H9 (cell line): ENCODE results near the gene KANSL1. TPM values are rescaled to one million over a fixed set of nuclear protein-coding genes. Genes with fewer than 3 reads are reported as not detected.

Source experiments
- DNase-seq: peaks from one replicate; pipeline ENCODE4 v3.0.0-alpha.2; 2017
- H2AFZ ChIP-seq: one replicate; pipeline ENCODE4 v1.6.1; 2013; ENCODE audit warnings: mild to moderate bottlenecking, low read length, control low read depth, moderate library complexity
- H2AK5ac ChIP-seq: 2 replicates; pipeline ENCODE4 v1.6.1; 2013; ENCODE audit warnings: low read length, control low read depth, mixed read lengths; ENCODE audit not compliant: insufficient read length
- H2BK120ac ChIP-seq: one replicate; pipeline ENCODE4 v1.6.1; 2013; ENCODE audit warnings: low read depth, mild to moderate bottlenecking, low read length, control low read depth, inconsistent platforms; ENCODE audit not compliant: poor library complexity, severe bottlenecking
- H2BK12ac ChIP-seq: 2 replicates; pipeline ENCODE4 v1.6.1; 2013; ENCODE audit warnings: low read length, control low read depth, mixed read lengths, low read depth; ENCODE audit not compliant: insufficient read length
- H2BK15ac ChIP-seq: 2 replicates; pipeline ENCODE4 v1.6.1; 2013; ENCODE audit warnings: low read depth, low read length, control low read depth
- H2BK20ac ChIP-seq: one replicate; pipeline ENCODE4 v1.6.1; 2013; ENCODE audit warnings: low read depth, mild to moderate bottlenecking, low read length, control low read depth, inconsistent platforms; ENCODE audit not compliant: poor library complexity, severe bottlenecking
- H2BK5ac ChIP-seq: 2 replicates; pipeline ENCODE4 v1.6.1; 2013; ENCODE audit warnings: low read length, control low read depth, mixed read lengths; ENCODE audit not compliant: insufficient read length
- H3K14ac ChIP-seq: 2 replicates; pipeline ENCODE4 v1.6.1; 2013; ENCODE audit warnings: low read length, control low read depth; ENCODE audit not compliant: insufficient read depth
- H3K18ac ChIP-seq: 2 replicates; pipeline ENCODE4 v1.6.1; 2013; ENCODE audit warnings: low read depth, mild to moderate bottlenecking, mixed read lengths, low read length, control low read depth; ENCODE audit not compliant: insufficient read length
- H3K23ac ChIP-seq: 2 replicates; pipeline ENCODE4 v1.6.1; 2013; ENCODE audit warnings: low read length, control low read depth, mixed read lengths, low read depth; ENCODE audit not compliant: insufficient read length
- H3K23me2 ChIP-seq: 2 replicates; pipeline ENCODE4 v1.6.1; 2013; ENCODE audit warnings: low read depth, mild to moderate bottlenecking, mixed read lengths, low read length, control low read depth; ENCODE audit not compliant: insufficient read length, poor library complexity, severe bottlenecking
- H3K27ac ChIP-seq: 2 replicates; pipeline ENCODE4 v1.5.1; 2013; ENCODE audit warnings: low read length, control low read depth, mixed read lengths, low read depth; ENCODE audit not compliant: insufficient read length
- H3K27me3 ChIP-seq: 2 replicates; pipeline ENCODE4 v1.6.1; 2013; ENCODE audit warnings: low read length, control low read depth, inconsistent platforms; ENCODE audit not compliant: insufficient read depth
- H3K4ac ChIP-seq: 2 replicates; pipeline ENCODE4 v1.6.1; 2013; ENCODE audit warnings: low read depth, mild to moderate bottlenecking, control low read depth, inconsistent platforms, low read length, moderate library complexity
- H3K4me1 ChIP-seq: 2 replicates; pipeline ENCODE4 v1.6.1; 2013; ENCODE audit warnings: low read length, control low read depth, inconsistent platforms; ENCODE audit not compliant: insufficient read depth
- H3K4me2 ChIP-seq: 2 replicates; pipeline ENCODE4 v1.6.1; 2013; ENCODE audit warnings: low read length, control low read depth, mixed read lengths; ENCODE audit not compliant: insufficient read length, insufficient read depth
- H3K56ac ChIP-seq: 2 replicates; pipeline ENCODE4 v1.6.1; 2013; ENCODE audit warnings: low read depth, mild to moderate bottlenecking, mixed read lengths, low read length, control low read depth; ENCODE audit not compliant: insufficient read length
- H3K79me1 ChIP-seq: 2 replicates; pipeline ENCODE4 v1.6.1; 2013; ENCODE audit warnings: low read depth, mild to moderate bottlenecking, moderate library complexity, low read length, control low read depth, inconsistent platforms; ENCODE audit not compliant: insufficient read depth, poor library complexity, severe bottlenecking
- H3K79me2 ChIP-seq: 2 replicates; pipeline ENCODE4 v1.6.1; 2013; ENCODE audit warnings: low read length, control low read depth, inconsistent platforms; ENCODE audit not compliant: insufficient read depth
- H3K9ac ChIP-seq: 2 replicates; pipeline ENCODE4 v1.6.1; 2013; ENCODE audit warnings: low read length, control low read depth, mixed read lengths; ENCODE audit not compliant: insufficient read length; ENCODE audit errors: extremely low read depth
- H3K9me3 ChIP-seq: one replicate; pipeline ENCODE4 v1.6.1; 2013; ENCODE audit warnings: low read depth, low read length, inconsistent platforms; ENCODE audit not compliant: control insufficient read depth
- H3T11ph ChIP-seq: one replicate; pipeline ENCODE4 v1.6.1; 2013; ENCODE audit warnings: mild to moderate bottlenecking, low read length, control low read depth, inconsistent platforms
- H4K20me1 ChIP-seq: one replicate; pipeline ENCODE4 v1.6.1; 2013; ENCODE audit not compliant: control insufficient read depth, insufficient read length, insufficient read depth
- H4K5ac ChIP-seq: 2 replicates; pipeline ENCODE4 v1.6.1; 2013; ENCODE audit warnings: low read depth, mild to moderate bottlenecking, mixed read lengths, low read length, control low read depth; ENCODE audit not compliant: insufficient read length
- H4K8ac ChIP-seq: replicated peaks from 2 replicates; pipeline ENCODE4 v1.6.1; 2013; ENCODE audit warnings: low read length, control low read depth, mixed read lengths, low read depth; ENCODE audit not compliant: insufficient read length
- H4K91ac ChIP-seq: 2 replicates; pipeline ENCODE4 v1.6.1; 2013; ENCODE audit warnings: low read depth, mild to moderate bottlenecking, moderate library complexity, mixed read lengths, low read length, control low read depth; ENCODE audit not compliant: insufficient read length
- H3K27ac Mint-ChIP-seq, 3 experiments: 2 replicates in 2 of 3; 3 replicates in 1 of 3; pipeline ENCODE4 v1.8.0; 2020 to 2021; ENCODE audit warnings: mixed read lengths in 3 of 3, mild to moderate bottlenecking in 1 of 3, moderate library complexity in 1 of 3
- H3K27me3 Mint-ChIP-seq: 2 replicates; pipeline ENCODE4 v1.8.0; 2021; ENCODE audit warnings: low read depth, mild to moderate bottlenecking, moderate library complexity, mixed read lengths
- H3K36me3 Mint-ChIP-seq, 3 experiments: 2 replicates in 2 of 3; 3 replicates in 1 of 3; pipeline ENCODE4 v1.8.0; 2020 to 2021; ENCODE audit warnings: low read depth in 3 of 3, mixed read lengths in 3 of 3; ENCODE audit not compliant: insufficient read depth in 1 of 3
- H3K4me1 Mint-ChIP-seq, 2 experiments: 2 replicates each; pipeline ENCODE4 v1.8.0; 2020; ENCODE audit warnings: mixed read lengths in 2 of 2
- H3K4me3 Mint-ChIP-seq, 2 experiments: 2 replicates in 1 of 2; 3 replicates in 1 of 2; pipeline ENCODE4 v1.8.0; 2020 to 2021; ENCODE audit warnings: mild to moderate bottlenecking in 2 of 2, mixed read lengths in 2 of 2, moderate library complexity in 1 of 2
- H3K9me3 Mint-ChIP-seq, 2 experiments: 2 replicates in 1 of 2; 3 replicates in 1 of 2; pipeline ENCODE4 v1.8.0; 2020; ENCODE audit warnings: mild to moderate bottlenecking in 2 of 2, mixed read lengths in 2 of 2, moderate library complexity in 1 of 2
- WGBS: extraction: QIAGEN DNeasy Blood & Tissue Kit; methylation state at CpG from one replicate; pipeline ENCODE4 v1.1.7; 2013; ENCODE audit warnings: missing lambda C conversion rate, low lambda C conversion rate, mixed read lengths; ENCODE audit not compliant: insufficient read length; ENCODE audit errors: extremely low coverage; 5-methylcytosine and 5-hydroxymethylcytosine counted together
- total RNA-seq: library from RNA; stranded (reverse); gene quantifications from 2 replicates; pipeline ENCODE4 v1.2.1, GENCODE V29; 2021
- TF ChIP-seq, protein P1 (sequence below): fragments of 200-600 bp; sonication (generic); conservative IDR thresholded peaks from 3 replicates; pipeline ENCODE4 v1.8.0; 2021; ENCODE audit warnings: antibody characterized with exemption, mild to moderate bottlenecking

Gene KANSL1
- total RNA-seq, 1 experiment from 2014 or later, result 114 TPM

- no peak for DNase-seq
- TF ChIP-seq, protein P1, sequence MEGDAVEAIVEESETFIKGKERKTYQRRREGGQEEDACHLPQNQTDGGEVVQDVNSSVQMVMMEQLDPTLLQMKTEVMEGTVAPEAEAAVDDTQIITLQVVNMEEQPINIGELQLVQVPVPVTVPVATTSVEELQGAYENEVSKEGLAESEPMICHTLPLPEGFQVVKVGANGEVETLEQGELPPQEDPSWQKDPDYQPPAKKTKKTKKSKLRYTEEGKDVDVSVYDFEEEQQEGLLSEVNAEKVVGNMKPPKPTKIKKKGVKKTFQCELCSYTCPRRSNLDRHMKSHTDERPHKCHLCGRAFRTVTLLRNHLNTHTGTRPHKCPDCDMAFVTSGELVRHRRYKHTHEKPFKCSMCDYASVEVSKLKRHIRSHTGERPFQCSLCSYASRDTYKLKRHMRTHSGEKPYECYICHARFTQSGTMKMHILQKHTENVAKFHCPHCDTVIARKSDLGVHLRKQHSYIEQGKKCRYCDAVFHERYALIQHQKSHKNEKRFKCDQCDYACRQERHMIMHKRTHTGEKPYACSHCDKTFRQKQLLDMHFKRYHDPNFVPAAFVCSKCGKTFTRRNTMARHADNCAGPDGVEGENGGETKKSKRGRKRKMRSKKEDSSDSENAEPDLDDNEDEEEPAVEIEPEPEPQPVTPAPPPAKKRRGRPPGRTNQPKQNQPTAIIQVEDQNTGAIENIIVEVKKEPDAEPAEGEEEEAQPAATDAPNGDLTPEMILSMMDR, result no peak
- H3K4me3 Mint-ChIP-seq, result no peak overlapping the region
Observed at GRCh38 chr17:46110219-46110618, 83.0 kb downstream of the KANSL1 start.

More at GRCh38 chr17:46110219-46110618, 83.0 kb downstream of the KANSL1 start:
- Histone ChIP-seq H3K4me1 (peaks cover 5% of the 10 kb centered on the region; the same call in 1 of the 2 replicates), H4K20me1 (no peaks in the 10 kb centered on the region), H3K4ac (no peak overlapping the region), H2BK120ac (no peak overlapping the region), H4K91ac (no peak overlapping the region), H3K56ac (no peak overlapping the region), H3K27ac (no peak overlapping the region), H3K4me2 (no peak overlapping the region), H3K14ac (no peak overlapping the region), H2BK5ac (no peak overlapping the region), H3K23me2 (no peaks in the 10 kb centered on the region), H2AK5ac (no peak overlapping the region), H3K9me3 (no peaks in the 10 kb centered on the region), H2AFZ (no peak overlapping the region), H3K79me1 (peaks cover 4% of the 10 kb centered on the region), H3T11ph (no peak overlapping the region), H2BK15ac (no peak overlapping the region), H3K79me2 (peaks cover 48% of the 10 kb centered on the region; the same call in 1 of the 2 replicates), H3K9ac (no peak overlapping the region), H2BK20ac (no peak overlapping the region), H3K23ac (no peak overlapping the region), H4K8ac (no peak overlapping the region), H4K5ac (no peak overlapping the region), H3K27me3 (no peaks in the 10 kb centered on the region), H2BK12ac (no peak overlapping the region), H3K18ac (no peak overlapping the region)
- H3K27me3 Mint-ChIP-seq, result no peaks in the 10 kb centered on the region
- H3K9me3 Mint-ChIP-seq, result no peaks in the 10 kb centered on the region
- no CpG with 5 or more reads among the region's 1 CpG for WGBS
- H3K4me1 Mint-ChIP-seq, result peaks cover 68 to 79% of the 10 kb centered on the region in 2 experiments
- H3K27ac Mint-ChIP-seq, result peak overlapping the region in 1 of 3 experiments; percentile 31; a peak in 1 of 7 replicates
- H3K36me3 Mint-ChIP-seq, result no peaks in the 10 kb centered on the region
